Fibroblast of skin of left biceps (primary cell): ENCODE results near the gene TMEM266.

Experiments used
- DNase-seq, 2 experiments: peaks; one replicate each; pipeline ENCODE4 v3.0.0-alpha.2; 2013; ENCODE audit warnings: low read depth in 2 of 2

Gene TMEM266

DNA sequence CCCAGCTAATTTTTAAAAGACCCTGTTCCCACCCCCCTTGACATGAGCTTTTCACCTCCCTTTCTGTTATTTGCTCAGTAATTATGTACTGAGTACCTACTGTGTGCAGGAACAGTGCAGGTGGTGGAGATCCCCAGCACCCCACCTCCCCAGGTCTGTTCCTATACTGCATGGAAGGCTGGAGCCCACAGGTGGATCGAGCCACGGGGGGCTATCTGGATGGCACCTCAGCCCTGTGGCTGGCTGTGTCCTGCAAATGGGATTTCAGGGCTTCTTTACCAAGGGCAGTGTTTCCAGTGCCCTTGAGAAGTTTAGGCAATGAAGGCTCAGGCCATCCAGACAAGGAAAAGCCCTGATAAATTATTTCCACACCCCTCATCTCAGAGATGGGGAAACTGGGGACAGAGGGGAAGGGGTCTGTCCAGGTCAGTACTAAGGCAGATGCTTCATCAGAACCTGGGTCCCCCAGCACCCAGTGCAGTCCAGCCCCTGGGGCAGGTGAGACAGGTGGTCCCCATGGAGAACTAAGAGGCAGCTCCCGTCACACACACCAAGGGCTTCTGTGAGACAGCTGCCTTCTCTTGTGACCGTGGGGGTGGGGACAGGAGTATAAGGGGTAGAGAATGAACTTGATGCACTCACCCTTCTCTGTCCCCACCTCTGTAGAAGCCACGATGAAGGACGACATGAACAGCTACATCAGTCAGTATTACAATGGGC, 141.9 kb downstream of the TMEM266 start:
- no peak for DNase-seq

DNA sequence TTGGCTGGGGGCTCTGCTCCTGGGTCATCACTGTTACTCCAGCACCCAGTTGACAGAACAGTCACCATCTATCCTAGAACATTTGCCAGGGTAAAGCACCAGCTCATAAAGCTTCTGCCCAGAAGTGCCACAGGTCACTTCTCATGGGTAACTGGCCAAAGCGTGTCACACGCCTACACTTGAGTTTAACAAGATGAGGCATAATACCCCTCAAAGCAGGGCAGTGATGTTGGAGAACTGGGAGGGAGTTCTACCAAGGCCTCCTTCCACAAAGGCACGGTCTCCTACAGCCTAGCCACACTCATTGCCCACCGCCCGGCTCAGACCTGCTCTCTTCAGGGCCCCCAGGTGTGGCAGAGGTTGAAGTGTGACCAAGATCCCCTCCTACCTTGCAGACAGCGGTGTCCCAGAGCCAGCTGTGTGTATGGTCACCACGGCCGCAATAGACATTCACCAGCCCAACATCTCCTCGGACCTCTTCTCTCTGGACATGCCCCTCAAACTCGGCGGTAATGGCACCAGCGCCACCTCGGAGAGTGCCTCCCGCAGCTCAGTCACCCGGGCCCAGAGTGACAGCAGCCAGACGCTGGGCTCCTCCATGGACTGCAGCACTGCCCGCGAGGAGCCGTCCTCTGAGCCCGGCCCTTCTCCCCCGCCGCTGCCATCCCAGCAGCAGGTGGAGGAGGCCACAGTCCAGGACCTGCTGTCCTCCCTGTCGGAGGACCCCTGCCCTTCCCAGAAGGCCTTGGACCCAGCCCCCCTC, 143.7 kb downstream of the TMEM266 start:
- DNase-seq, result no peak

DNA sequence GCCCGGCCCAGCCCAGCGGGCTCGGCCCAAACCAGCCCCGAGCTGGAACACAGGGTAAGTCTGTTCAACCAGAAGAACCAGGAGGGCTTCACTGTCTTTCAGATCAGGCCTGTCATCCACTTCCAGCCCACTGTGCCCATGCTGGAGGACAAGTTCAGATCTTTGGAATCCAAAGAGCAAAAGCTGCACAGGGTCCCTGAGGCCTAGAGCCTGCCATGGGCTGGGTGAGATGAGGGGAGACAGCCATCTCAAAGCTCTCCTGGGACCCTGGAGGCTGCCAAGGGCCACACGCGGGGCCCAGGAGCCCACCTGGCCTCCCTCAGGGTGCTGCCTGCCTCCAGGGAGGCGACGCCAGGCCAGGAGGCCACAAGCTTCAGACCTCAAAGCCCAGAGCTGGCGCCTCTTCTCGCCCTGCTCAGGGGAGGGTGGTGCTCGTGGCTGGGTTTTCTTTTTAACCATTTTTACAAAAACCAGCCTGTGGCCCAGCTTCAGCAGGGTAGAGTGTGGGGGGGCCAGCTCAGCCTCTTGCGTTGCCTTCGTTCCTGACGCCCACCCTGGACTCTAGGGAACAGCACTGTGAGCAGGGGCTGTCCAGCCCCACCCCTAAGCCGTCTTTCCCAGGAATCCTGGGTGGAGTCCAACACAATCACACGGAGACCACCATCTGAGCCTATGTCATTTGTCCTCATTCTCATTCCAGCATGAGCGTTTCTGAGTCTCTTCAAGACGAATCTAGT, 144.5 kb downstream of the TMEM266 start:
- DNase-seq, result no peak

DNA sequence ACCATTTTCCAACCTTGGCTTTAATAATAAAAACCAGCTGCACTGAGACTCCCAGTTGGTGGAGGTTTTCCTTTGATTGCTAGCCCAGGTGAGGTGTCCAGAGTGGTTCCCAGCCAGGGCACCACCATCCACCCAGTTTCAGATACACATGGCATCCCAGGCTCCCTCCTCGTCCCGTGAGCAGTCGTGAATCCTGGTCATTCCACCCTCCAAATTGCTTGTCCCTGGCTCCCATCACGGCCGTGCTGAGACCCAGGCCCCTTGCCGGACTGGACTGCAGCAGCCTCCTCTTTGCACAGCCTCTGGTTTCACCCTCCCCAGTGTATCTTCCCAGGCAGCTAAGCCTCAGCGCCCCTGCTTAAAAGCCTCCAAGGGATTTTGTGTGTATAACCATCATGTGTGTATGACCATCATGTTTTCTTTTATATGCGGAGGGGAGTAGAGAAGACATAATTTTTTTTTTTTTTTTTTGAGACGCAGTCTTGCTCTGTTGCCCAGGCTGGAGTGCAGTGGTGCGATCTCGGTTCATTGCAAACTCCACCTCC, 145.2 kb downstream of the TMEM266 start:
- no peak for DNase-seq

DNA sequence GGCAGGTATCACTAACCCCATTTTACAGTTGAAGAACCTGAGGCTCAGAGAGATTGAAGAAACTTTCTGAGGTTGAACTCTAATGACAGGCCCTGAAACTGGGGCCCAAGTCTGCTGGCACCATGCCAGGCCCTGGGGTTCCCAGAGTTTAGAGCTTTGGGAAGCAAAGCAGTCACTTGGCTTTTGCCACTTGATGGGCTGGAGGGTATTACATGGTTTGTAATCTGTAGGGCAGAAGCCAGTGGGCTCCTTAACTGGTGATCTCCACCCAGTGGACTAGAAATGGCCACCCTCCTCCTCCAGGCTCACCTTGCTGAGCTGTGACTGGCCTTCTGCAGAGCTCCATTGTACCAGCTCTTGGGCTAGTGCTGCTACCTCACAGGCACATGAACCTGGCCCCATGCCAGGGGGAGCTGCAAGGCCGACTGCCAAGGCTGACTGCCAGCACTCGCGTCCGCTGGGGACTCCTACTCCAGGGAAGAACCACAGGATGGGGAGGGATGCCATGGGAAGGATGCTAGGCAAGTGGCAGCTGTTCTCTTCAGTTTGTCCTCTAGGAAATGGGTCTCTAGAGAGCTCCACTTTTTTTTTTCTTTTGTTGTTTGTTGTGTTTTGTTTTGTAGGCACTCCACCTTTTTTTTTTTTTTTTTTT, 146.7 kb downstream of the TMEM266 start:
- DNase-seq, result no peak

DNA sequence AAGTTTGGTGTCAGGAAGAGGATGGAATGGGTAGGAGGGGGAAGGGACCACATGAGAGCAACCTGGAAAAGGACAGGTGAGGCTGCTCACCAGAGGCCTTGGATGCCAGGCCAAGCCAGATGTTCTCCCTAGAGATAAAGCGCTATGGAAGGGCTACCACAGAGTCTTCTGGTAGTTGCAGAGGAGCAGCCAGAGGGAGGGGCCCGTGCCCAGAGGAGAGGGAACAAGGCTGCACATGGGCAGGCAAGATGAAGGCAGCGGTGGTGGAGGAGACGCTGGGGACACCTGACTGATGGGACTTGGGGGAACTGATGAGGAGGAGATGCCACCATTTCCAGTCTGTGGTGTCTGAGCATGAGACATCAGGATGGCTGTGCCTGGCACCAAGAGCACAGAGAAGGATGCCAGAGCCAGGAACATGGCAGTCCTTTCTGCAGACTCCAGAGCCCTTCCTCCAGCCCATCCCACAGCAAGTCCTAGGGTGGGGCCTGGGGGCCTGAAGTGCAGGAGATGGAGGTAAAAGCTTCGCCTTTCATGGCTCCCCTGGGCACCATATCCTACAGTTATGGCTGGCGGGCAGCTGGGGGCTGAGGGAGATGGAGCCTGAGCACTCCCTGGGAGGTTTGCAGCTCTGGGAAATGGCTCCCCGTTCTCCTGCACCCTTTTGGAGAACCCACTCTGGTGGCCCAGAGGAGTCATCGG, 148.4 kb downstream of the TMEM266 start:
- no peak for DNase-seq

DNA sequence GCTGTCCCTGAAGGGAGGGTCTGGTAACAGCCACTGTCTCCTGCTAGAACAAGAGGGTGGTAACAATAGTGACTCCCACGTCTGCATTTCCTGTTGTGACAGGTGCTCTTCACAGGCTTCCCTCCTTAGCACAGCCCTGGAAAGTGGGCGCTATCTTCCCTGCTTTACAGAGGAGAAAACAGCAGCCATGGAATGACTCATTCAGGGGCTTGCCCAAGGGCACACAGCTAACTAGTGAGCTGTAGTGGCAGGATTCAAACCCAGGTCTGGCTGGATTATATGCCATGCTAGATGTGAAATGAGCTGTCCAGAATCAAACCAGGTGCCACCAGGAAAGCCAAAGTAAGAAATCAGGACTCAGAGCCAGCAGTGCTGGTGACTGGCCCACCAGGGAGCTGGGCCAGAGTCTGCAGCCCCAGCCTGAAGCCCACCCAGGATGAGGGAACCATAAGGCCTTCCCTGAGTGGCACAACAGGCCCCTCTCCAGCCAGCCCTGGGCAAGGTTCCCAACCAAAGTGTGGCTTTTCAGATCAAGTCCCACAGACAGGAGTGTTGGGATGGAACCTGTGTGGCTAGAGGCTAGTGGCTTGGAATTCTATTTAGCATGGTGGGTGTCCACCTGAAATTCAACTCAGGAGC, 149.1 kb downstream of the TMEM266 start:
- DNase-seq, result no peak

DNA sequence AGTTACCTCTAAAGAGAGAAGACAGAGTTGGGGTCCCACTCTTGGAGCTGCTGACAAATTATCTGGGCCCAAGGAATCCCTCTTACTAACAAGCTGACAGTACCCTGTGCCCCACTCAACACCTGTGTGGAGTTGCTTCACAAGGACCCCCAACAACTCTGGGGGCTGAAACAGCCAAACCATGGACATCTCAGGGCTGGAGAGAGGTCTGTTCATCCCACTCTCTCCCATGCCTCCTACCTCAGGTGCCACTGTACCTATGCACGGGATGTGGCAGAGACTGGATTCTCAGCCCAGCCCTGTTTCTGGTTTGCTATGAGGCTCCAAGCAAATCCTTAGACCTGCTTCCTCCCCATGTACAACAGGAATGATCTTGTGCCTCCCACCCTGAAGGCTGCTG, 149.7 kb downstream of the TMEM266 start:
- DNase-seq, result no peak

DNA sequence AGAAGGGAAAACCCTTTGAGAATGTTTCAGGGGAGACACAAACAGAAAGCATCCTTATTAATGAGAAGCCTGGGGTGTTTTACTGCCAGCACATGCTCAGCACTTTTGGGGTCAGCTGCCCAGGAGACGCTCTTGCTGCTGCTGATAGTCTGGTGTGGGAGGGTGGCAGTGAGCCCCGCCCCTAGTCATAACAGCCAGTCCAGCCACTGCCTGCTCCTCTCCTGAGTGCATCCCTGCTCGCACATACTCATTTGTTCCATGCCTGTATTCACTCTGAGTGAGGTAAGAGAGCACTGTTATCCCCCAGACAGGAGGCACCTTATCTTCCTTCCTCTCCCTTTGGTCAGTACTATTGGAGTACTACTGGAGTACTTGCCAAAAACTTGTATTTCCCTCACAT, 150.2 kb downstream of the TMEM266 start:
- DNase-seq, result no peak

DNA sequence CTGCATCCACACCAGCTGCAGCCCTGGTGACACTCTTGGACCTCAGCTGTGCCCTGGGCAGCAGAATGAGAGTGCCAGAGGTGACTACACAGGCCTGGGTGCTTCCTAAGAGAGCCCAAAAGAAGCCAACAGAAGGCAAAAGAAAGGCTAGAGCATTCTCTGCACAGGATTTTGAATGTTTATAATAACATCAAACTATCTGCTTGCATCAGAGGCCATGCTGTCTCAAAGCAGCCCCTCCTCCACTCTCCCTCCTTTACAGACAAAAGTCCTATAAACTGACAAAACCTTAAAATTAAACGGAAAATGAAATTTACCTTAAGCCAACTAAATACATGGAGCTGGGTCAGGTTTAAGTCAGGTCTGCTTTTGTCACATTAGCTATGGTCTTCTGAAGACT, 155.8 kb downstream of the TMEM266 start:
- DNase-seq, result no peak

DNA sequence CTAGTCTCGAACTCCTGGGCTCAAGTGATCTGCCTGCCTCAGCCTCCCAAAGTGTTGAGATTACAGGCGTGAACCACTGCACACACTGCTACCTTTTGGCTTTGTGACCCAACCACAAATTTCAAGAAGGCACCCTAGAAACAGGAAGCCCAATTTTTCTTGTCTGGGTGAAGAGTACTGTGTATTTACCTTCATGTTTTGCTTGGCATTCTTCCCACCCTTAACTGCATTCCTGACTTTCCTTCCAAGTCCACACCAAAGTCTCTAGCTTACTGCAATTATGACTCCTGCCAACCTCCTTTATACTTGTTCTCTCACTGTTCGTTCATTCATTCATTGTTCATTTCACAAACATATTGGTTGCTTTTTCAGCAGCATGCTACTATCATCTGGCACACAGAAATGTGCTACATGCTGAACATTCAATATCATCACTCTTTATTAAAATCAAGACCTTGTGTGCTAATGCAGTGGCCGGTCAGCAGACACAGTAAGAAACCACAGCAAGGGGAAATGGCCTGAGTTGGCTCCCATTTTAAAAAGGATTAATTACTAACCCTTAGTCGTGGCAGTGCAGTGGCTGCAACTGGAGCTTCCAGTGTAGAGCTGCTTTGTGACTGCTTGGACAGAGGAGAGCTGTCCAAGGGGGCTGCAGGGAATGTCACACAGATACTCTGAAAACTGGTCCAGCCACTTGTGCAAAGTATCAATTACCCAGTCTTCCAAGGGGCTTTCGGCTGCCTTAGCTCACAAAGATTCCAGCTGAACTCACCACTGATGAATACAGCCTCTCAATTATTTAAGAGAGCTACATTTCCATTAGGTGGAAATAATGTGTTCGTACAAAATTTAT, 157.5 kb downstream of the TMEM266 start:
- DNase-seq, result peak in 1 of 2 experiments; percentile 16

DNA sequence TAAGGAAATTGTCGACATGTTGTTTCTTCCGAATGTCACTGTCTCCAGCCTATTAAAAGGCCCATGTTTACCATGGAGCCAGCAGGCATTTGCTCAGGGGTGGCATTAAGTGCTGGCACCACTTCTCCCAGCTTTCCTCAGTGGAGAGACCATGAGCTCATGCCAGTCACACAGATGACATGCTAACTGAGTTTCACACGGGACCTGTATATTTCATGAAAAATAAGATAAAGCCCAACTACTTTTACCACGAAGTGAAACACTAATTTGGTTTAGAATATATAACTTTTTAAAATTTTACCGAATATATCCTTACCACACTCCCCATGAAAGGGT, 158.1 kb downstream of the TMEM266 start:
- no peak for DNase-seq

DNA sequence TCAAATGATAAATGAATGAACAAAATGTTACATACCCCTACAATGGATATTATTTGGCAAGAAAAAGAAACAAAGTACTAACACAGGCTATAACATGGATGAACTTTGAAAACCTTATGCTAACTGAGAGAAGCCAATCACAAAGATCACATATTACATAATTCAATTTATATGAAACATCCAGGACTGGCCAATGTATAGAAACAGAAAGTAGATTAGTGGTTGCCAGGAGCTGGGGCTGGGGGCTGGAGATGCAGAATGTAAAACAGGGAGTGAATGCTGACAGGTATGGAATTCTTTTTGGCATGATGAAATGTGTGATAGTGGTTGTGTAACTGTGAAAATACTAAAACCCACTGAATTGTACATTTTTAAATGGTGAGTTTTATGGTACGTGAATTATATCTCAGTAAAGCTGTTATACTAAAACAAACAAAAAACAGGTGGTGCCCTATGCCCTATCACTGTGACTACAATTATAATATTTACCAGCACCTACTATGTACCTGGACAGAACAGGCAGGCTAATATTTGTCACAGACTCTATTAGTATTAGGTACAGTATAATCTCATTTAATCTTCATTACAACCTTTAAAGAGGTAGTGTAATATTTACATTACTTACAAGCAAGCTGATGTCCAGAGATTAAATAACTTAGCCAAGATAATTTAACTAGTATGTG, 161.4 kb downstream of the TMEM266 start:
- no peak for DNase-seq

DNA sequence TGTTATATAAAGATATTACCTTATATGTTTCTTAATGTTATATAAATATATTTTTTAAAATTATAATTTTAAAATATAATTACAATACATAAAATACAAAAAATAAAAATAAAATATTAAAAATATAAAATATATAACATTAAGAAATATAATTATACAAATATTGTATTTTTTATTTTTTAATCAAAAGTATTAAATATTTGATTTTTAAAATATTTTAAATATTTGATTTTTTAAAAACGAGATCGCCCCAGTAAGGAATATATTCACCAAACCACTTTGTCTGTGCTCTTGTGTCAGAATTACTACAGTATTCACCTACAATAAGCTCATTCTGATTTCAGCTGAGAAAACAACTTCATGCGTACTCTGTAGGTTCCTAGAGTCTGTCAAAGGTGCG, 162.4 kb downstream of the TMEM266 start:
- DNase-seq, result no peak

DNA sequence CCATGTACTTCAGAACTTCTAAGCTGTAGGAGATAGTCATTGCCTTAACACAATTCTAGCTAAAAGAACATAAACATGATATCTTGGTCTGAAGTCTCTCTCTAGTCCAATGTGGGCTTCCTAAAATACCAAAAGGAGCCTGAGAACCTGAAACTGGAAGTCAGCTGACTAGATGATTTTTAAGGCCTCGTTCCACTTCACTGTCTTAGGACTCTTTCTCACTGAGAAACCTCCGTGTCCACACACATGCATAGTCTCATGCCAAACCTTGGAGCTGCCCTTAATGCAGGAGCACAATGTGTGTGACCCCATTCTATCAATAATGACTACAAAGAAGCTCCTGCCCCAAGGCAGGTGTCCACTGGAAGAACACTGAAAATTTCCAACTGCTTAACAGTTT, 163.7 kb downstream of the TMEM266 start:
- DNase-seq, result no peak

DNA sequence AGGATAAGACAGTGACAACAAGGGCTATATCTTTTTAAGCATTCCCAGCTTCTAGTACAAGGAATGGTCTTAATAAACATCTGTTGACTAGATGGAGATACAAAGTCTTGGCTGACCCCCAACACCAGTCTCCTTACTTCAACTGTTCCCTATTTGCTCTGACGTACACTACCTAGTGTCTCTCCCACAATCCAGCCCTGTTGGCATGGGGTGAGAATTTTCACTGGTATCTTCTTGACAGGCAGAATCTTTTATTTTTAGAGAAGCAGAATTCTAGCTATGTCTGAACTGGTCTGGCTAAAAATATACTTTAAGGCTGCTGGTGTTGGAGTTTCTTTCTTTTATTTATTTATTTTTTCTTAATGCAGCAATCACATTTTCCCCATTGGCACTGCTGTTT, 169.5 kb downstream of the TMEM266 start:
- DNase-seq, result no peak

DNA sequence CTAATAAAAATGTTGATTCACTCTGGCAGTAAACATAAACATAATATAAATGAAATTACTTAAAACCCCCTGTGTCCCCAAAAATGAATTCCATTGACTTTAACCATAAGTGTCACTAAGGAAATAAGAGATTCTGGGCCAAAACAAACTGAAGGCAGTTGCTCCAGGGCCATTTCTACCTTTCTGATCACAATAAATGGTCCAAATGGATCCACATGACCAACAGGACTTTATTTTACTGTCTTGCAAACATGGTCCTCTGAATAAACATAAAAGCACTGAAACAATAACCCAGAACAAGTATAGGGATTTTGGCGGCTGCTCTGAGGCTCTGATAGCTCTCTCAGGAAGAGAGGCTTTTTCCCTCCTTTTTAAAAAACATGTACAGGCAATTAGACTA, 174.1 kb downstream of the TMEM266 start:
- no peak for DNase-seq

DNA sequence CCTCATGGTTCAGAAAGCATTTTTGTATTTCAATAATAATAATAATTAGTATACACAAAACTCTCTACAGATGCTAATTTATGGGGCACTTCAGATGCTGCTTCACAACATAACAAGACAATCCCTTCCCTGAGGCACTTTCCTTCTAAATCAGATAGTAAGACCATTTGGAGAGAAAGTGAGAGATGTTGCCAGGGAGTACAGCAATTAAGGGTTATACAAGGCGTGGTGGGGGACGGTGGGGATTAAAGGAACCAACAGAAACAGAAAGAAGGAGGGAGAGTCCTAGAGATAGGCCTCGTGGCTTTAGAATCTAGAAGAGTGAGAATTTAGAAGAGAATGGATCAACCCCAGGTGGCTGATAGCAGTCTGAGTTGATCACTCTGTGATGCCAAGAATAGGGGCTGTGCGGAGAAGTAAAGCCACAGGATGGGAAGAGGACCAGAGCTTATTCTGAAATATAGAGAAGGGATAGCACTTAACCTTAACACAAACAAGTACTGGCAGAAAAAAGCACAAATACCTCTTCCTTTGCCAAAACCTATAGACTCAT, 174.6 kb downstream of the TMEM266 start:
- DNase-seq, result no peak

DNA sequence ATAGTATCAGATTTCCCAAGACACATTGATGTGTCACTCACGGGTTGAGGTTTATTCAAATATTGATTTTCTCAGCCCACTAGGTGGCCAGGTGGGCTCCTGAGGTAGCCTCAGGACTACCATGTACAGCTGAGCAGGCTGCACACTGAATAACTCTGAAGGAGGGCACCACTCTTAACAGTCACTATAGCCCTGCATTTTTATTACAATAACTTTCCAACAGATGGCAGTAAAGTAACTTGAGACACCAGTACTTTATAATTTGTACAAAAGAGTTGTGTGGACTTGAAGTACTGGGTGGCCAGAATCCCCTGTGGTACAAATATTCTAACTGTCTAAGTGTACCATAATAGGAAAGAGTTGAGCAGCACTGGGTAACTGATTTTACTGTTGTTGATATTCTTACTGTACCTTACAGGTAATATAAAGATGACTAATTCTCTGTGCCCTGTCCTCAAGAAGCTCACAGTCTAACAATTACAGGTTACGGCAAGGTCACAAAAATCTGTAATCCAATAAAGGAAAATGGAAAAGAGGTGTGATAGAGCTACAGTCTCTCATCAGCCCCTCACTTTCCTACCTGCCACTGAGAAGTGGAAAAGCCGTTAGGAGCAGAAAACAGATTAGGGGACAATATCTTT, 175.5 kb downstream of the TMEM266 start:
- DNase-seq, result peak in 1 of 2 experiments; percentile 4
